Nephron (organoid): Measurements from ENCODE around the gene DLGAP4.

ENCODE experiments used
- H3K27ac Mint-ChIP-seq, 3 experiments: 2 replicates each; pipeline ENCODE4 v1.8.0; 2020; ENCODE audit warnings: mixed read lengths in 3 of 3, mild to moderate bottlenecking in 2 of 3, moderate library complexity in 1 of 3
- H3K27me3 Mint-ChIP-seq: 2 replicates; pipeline ENCODE4 v1.8.0; 2021; ENCODE audit warnings: low read depth, mild to moderate bottlenecking, moderate library complexity, mixed read lengths
- H3K36me3 Mint-ChIP-seq: 2 replicates; pipeline ENCODE4 v1.8.0; 2020; ENCODE audit warnings: low read depth, mixed read lengths
- H3K4me1 Mint-ChIP-seq: 2 replicates; pipeline ENCODE4 v1.8.0; 2020; ENCODE audit warnings: mixed read lengths
- H3K4me3 Mint-ChIP-seq, 3 experiments: 2 replicates each; pipeline ENCODE4 v1.8.0; 2020; ENCODE audit warnings: mild to moderate bottlenecking in 3 of 3, mixed read lengths in 3 of 3, moderate library complexity in 2 of 3
- H3K9me3 Mint-ChIP-seq: 2 replicates; pipeline ENCODE4 v1.8.0; 2020; ENCODE audit warnings: mixed read lengths
- TF ChIP-seq, protein P1 (sequence below), 3 experiments: fragments of 200-600 bp; sonication (generic); IDR thresholded peaks; one replicate each; pipeline ENCODE4 v1.5.0; 2021; ENCODE audit warnings: antibody characterized with exemption in 3 of 3; ENCODE audit not compliant: unreplicated experiment in 3 of 3

The DLGAP4 gene

DNA sequence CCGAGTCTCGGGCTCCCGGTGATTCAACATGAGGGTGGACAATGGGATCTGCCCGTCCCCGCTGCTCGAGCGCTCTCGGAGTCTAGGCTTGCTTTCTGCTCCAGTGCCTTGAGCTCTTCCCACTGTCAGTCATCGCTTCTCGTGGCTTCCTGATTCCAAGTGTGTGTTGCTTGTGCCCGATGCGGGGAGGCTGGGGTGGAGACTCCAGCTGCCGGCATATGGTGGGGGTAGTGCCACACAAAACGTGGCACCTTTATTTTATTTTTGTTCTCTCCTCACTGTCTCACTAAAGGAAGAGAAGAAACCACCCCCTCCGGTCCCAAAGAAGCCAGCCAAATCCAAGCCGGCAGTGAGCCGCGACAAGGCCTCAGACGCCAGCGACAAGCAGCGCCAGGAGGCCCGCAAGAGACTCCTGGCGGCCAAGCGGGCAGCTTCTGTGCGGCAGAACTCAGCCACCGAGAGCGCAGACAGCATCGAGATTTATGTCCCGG lies 220.4 kb downstream of the DLGAP4 start:
- H3K9me3 Mint-ChIP-seq: no peaks in the 10 kb centered on the region
- TF ChIP-seq, protein P1, sequence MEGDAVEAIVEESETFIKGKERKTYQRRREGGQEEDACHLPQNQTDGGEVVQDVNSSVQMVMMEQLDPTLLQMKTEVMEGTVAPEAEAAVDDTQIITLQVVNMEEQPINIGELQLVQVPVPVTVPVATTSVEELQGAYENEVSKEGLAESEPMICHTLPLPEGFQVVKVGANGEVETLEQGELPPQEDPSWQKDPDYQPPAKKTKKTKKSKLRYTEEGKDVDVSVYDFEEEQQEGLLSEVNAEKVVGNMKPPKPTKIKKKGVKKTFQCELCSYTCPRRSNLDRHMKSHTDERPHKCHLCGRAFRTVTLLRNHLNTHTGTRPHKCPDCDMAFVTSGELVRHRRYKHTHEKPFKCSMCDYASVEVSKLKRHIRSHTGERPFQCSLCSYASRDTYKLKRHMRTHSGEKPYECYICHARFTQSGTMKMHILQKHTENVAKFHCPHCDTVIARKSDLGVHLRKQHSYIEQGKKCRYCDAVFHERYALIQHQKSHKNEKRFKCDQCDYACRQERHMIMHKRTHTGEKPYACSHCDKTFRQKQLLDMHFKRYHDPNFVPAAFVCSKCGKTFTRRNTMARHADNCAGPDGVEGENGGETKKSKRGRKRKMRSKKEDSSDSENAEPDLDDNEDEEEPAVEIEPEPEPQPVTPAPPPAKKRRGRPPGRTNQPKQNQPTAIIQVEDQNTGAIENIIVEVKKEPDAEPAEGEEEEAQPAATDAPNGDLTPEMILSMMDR (IDR thresholded peaks at IDR 0.05; ENCODE audit: unreplicated experiment in 3 of 3): no peak
- H3K36me3 Mint-ChIP-seq: peaks cover 49% of the 10 kb centered on the region
- H3K27ac Mint-ChIP-seq: peak overlapping the region in 1 of 3 experiments; percentile 78
- no peak overlapping the region for H3K4me3 Mint-ChIP-seq
- no peaks in the 10 kb centered on the region for H3K4me1 Mint-ChIP-seq
- no peaks in the 10 kb centered on the region for H3K27me3 Mint-ChIP-seq

DNA sequence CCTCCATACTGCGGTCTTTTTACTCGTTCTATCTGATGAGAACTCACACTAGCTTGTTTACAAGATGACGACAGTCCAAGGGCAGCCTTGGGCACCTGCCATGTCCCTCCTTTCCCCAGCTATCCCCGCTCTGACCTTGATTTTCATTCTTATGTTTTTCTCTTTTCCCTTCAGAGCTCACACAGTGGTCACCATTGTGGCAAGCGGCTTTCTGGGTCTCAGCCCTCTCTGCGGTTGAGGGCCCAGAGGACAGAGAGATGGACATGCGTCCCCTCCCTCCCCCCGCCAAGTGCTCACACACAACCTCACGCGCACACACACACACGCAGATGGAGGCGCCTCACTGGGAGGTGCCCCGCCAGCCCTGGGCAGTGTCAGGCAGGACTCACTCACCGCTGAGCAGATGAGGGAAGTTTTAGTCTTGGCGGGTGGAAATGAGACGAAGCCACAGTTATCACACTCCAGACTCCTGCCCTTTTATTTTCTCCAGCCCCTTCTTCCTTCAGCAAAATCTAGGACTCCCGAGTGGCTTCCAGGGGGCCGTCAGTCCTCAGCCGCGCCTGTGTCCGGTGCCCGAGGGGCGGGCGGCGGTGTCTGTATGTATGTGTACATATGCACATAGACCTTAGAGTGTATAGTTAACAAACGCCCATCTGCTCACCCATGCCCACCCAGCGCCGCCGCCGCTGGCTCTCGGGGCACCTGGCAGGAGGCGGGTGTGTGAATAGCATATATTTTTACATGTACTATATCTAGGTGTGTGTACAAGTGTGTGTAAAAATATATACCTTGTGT lies 221.4 kb downstream of the DLGAP4 start:
- Mint-ChIP-seq H3K27me3 (no peaks in the 10 kb centered on the region), H3K36me3 (peaks cover 42% of the 10 kb centered on the region), H3K27ac (peak overlapping the region in 2 of 3 experiments; percentile 53 to 78), H3K4me1 (no peaks in the 10 kb centered on the region), H3K4me3 (no peak overlapping the region), H3K9me3 (no peaks in the 10 kb centered on the region)
- TF ChIP-seq, protein P1 (IDR thresholded peaks at IDR 0.05; ENCODE audit: unreplicated experiment in 3 of 3): no peak

DNA sequence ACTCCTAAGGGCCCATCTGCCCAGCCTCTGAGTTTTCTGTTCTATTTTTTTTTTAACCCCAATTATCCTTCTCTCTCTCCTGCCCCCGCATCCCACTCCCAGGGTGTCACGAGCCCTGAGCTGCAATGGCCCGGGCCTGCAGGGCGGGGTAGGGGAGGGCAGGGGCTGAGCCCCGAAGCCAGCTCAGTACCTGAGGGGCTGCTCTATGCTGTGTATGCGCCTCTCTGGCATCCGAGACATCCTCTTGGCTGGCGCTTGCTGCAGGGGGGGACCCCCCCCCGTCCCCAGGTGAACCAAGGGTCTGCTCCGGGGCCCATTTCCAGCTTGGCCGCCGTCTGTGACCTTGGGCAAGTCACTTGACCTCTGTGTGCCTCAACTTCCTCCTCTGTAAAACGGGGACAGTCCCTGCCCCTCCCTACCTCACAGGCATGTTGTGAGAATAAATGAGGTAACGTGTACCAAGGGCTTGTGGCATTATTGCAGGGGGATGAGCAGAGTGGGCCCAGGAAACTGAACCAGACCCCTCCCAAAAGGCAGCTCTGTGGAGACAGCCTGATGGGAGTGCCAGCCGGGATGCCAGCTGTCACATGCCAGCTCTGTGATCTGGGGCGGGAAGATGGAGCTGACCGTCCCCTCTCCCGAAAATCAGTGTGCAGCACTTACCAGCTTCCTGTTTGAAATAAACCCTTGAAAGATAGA lies 222.2 kb downstream of the DLGAP4 start:
- H3K27ac Mint-ChIP-seq: no peak overlapping the region
- no peaks in the 10 kb centered on the region for H3K4me1 Mint-ChIP-seq
- TF ChIP-seq, protein P1 (IDR thresholded peaks at IDR 0.05; ENCODE audit: unreplicated experiment in 3 of 3): no peak
- H3K36me3 Mint-ChIP-seq: peaks cover 42% of the 10 kb centered on the region
- H3K4me3 Mint-ChIP-seq: no peak overlapping the region
- no peaks in the 10 kb centered on the region for H3K9me3 Mint-ChIP-seq
- H3K27me3 Mint-ChIP-seq: no peaks in the 10 kb centered on the region

DNA sequence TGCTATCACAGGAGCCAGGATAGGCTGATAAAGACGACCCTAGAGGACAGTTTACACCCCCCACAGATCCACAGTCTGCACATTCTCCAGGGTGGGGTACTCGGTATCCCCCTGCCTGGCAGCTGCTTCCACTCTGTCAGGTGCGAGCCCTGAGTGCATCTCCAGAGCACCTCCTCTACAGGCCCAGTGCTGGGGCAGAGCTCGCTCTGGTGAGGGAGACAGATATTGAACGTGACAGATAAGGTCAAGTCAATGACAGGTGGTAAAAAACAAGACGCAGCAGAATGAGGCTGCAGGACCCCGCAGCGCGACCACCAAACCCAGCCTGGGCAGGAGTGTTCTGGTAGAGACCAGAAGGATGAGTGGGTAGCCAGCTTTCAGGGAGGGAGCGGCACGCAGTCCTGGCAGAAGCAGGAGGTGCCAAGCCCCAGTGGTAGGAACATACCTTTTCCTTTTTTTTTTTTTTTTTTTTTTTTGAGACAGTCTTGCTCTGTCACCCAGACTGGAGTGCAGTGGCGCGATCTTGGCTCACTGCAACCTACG lies 222.8 kb downstream of the DLGAP4 start:
- H3K9me3 Mint-ChIP-seq: no peaks in the 10 kb centered on the region
- H3K4me1 Mint-ChIP-seq: no peaks in the 10 kb centered on the region
- H3K36me3 Mint-ChIP-seq: peaks cover 39% of the 10 kb centered on the region
- H3K27me3 Mint-ChIP-seq: no peaks in the 10 kb centered on the region
- TF ChIP-seq, protein P1 (IDR thresholded peaks at IDR 0.05; ENCODE audit: unreplicated experiment in 3 of 3): no peak
- H3K4me3 Mint-ChIP-seq: no peak overlapping the region
- H3K27ac Mint-ChIP-seq: no peak overlapping the region

DNA sequence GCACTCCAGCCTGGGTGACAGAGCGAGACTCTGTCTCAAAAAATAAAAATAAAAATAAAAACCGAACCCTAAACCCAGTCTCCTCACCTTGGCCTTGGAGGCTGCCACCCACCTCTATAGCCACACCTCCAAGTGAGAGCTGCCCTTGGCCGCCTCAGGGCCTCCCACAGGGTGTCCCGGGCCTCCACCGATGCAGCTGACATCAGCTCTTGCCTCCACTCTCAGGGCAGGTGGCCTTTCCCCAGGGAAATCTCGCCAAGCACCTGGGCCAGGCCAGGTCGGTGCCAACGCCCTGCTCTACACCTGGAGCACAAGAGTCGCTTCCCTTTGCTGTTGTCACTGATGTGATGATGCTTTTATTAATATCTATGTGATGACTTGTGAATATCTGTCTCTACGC lies 226.2 kb downstream of the DLGAP4 start:
- Mint-ChIP-seq H3K27ac (no peak overlapping the region), H3K4me3 (no peak overlapping the region), H3K4me1 (no peaks in the 10 kb centered on the region), H3K27me3 (peaks cover under 1% of the 10 kb centered on the region), H3K9me3 (no peaks in the 10 kb centered on the region), H3K36me3 (peaks cover 18% of the 10 kb centered on the region)
- TF ChIP-seq, protein P1 (IDR thresholded peaks at IDR 0.05; ENCODE audit: unreplicated experiment in 3 of 3): no peak
